HG03139 (cell line): ENCODE results near the gene PDE4D.
"Not testable (repeated sequence)": the region's sequence is repeated elsewhere in the genome, so short reads cannot be mapped to it uniquely, and the experiment has no call there.

Experiments
- ATAC-seq: cut with Tn5 transposase; IDR thresholded peaks from one replicate; pipeline ENCODE4 v1.9.1; 2021; ENCODE audit not compliant: unreplicated experiment

The PDE4D gene

GRCh38 chr5:59439303-59439702 lies 454.2 kb downstream of the PDE4D start:
- no peak for ATAC-seq

- no peak for ATAC-seq
These were observed 456.4 kb downstream of the PDE4D start for GRCh38 chr5:59437176-59437575.

- no peak for ATAC-seq
These were observed 457.0 kb downstream of the PDE4D start for GRCh38 chr5:59436364-59437148.

- ATAC-seq: no peak
These were observed 460.4 kb downstream of the PDE4D start for GRCh38 chr5:59433174-59433573.

- no peak for ATAC-seq
These were observed 463.4 kb downstream of the PDE4D start for GRCh38 chr5:59430066-59430685.

GRCh38 chr5:59428391-59428790 lies 465.1 kb downstream of the PDE4D start:
- no peak for ATAC-seq

- ATAC-seq: no peak
These were observed 469.0 kb downstream of the PDE4D start for GRCh38 chr5:59424515-59424914.

GRCh38 chr5:59423021-59423420 lies 470.5 kb downstream of the PDE4D start:
- ATAC-seq: no peak

GRCh38 chr5:59421986-59422941 lies 471.3 kb downstream of the PDE4D start:
- no peak for ATAC-seq

- no peak for ATAC-seq
These were observed 472.9 kb downstream of the PDE4D start for GRCh38 chr5:59420596-59420995.

GRCh38 chr5:59418808-59419207 lies 474.7 kb downstream of the PDE4D start:
- no peak for ATAC-seq

GRCh38 chr5:59416451-59416850 lies 477.1 kb downstream of the PDE4D start:
- no peak for ATAC-seq

- no peak for ATAC-seq
These were observed 477.5 kb downstream of the PDE4D start for GRCh38 chr5:59416026-59416425.

GRCh38 chr5:59412428-59412827 lies 481.1 kb downstream of the PDE4D start:
- ATAC-seq: no peak

- not testable (repeated sequence) for ATAC-seq
These were observed 484.5 kb downstream of the PDE4D start for GRCh38 chr5:59408997-59409396.

- ATAC-seq: no peak
These were observed 485.6 kb downstream of the PDE4D start for GRCh38 chr5:59407967-59408366.

- ATAC-seq: no peak
These were observed 491.9 kb downstream of the PDE4D start for GRCh38 chr5:59401637-59402036.

- ATAC-seq: not testable (repeated sequence)
These were observed 498.6 kb downstream of the PDE4D start for GRCh38 chr5:59394956-59395355.

- ATAC-seq: no peak
These were observed 499.7 kb downstream of the PDE4D start for GRCh38 chr5:59393585-59394420.

GRCh38 chr5:59391576-59391975 lies 501.9 kb downstream of the PDE4D start:
- ATAC-seq: no peak

- ATAC-seq: no peak
These were observed 502.5 kb downstream of the PDE4D start for GRCh38 chr5:59390989-59391388.
